CD8-positive, alpha-beta memory T cell (primary cell): ENCODE results near the gene KCNK7. TPM values are rescaled to one million over a fixed set of nuclear protein-coding genes. Genes with fewer than 3 reads are reported as not detected.

Experiments used
- CTCF ChIA-PET: fragments of 350-600 bp; sonication (Branson Sonifier 250); formaldehyde crosslinking; loops from one replicate; lab custom pipeline; 2021; ENCODE audit warnings: antibody characterized with exemption; lab: Charles Lee
- POLR2A ChIA-PET: fragments of 350-600 bp; sonication (Branson Sonifier 250); formaldehyde crosslinking; loops from one replicate; lab custom pipeline; 2021; ENCODE audit warnings: antibody characterized with exemption; lab: Charles Lee
- DNase-seq, 5 donors: peaks; one replicate each; pipeline versions ENCODE4 v3.0.0 to v3.0.0-alpha.2; 2020 to 2022; ENCODE audit warnings: mixed read lengths in 1 of 5
- H3K27ac ChIP-seq: one replicate; pipeline ENCODE4 v1.7.0; 2013; ENCODE audit warnings: low read depth, mild to moderate bottlenecking, low read length, moderate library complexity
- H3K27me3 ChIP-seq: 2 replicates; pipeline ENCODE4 v1.7.0; 2013; ENCODE audit warnings: low read length, mild to moderate bottlenecking; ENCODE audit not compliant: insufficient read depth, poor library complexity, severe bottlenecking
- H3K36me3 ChIP-seq: 2 replicates; pipeline ENCODE4 v1.7.0; 2013; ENCODE audit warnings: mild to moderate bottlenecking, low read length, moderate library complexity; ENCODE audit not compliant: insufficient read depth
- H3K4me1 ChIP-seq: 2 replicates; pipeline ENCODE4 v1.7.0; 2013; ENCODE audit warnings: mild to moderate bottlenecking, low read length, moderate library complexity; ENCODE audit not compliant: insufficient read depth
- H3K4me3 ChIP-seq: 2 replicates; pipeline ENCODE4 v1.7.0; 2013; ENCODE audit warnings: mild to moderate bottlenecking, low read length
- H3K9me3 ChIP-seq: 2 replicates; pipeline ENCODE4 v1.7.0; 2013; ENCODE audit warnings: mild to moderate bottlenecking, low read length
- H3K27ac Mint-ChIP-seq, 8 donors: one replicate each; pipeline ENCODE4 v1.8.0; 2020 to 2021; ENCODE audit warnings: mixed read lengths in 8 of 8, mild to moderate bottlenecking in 6 of 8, inconsistent platforms in 3 of 8, moderate library complexity in 3 of 8
- H3K27me3 Mint-ChIP-seq, 2 donors: one replicate each; pipeline ENCODE4 v1.8.0; 2020 to 2021; ENCODE audit warnings: mixed read lengths in 2 of 2, mild to moderate bottlenecking in 1 of 2, moderate library complexity in 1 of 2
- H3K36me3 Mint-ChIP-seq, 3 donors: one replicate each; pipeline ENCODE4 v1.8.0; 2020 to 2021; ENCODE audit warnings: mixed read lengths in 3 of 3, inconsistent platforms in 1 of 3, mild to moderate bottlenecking in 1 of 3
- H3K4me1 Mint-ChIP-seq, 3 donors: one replicate each; pipeline ENCODE4 v1.8.0; 2020 to 2021; ENCODE audit warnings: mixed read lengths in 3 of 3, inconsistent platforms in 1 of 3, mild to moderate bottlenecking in 1 of 3
- H3K4me3 Mint-ChIP-seq, 7 donors: one replicate each; pipeline ENCODE4 v1.8.0; 2020 to 2021; ENCODE audit warnings: mixed read lengths in 7 of 7, mild to moderate bottlenecking in 6 of 7, moderate library complexity in 4 of 7, inconsistent platforms in 2 of 7
- H3K9me3 Mint-ChIP-seq, 5 donors: one replicate each; pipeline ENCODE4 v1.8.0; 2020 to 2022; ENCODE audit warnings: mixed read lengths in 5 of 5, mild to moderate bottlenecking in 3 of 5, moderate library complexity in 2 of 5, inconsistent platforms in 1 of 5
- polyA plus RNA-seq: library from polyadenylated mRNA; unstranded; fragments of 300-500 nt; fragmentation: Illumina TruSeq; gene quantifications from one replicate; pipeline ENCODE4 v1.2.3, GENCODE V29; 2021
- total RNA-seq, 2 experiments: library from RNA; stranded (reverse); gene quantifications; one replicate each; pipeline ENCODE4 v1.2.3, GENCODE V29; 2021

The KCNK7 gene
- total and polyA plus RNA-seq, 3 experiments from 2014 or later: 0.59 to 0.64 TPM; not detected in 1

- CTCF ChIA-PET: interaction anchor here (0.8 to 2.4 kb wide), 13 partner anchors 10 to 204 kb away, joined by 3 to 18 read pairs (median 4); partner anchors contain the start of genes KAT5, PCNX3, RELA and SIPA1
- Mint-ChIP-seq H3K36me3 (peaks cover 0 to 91% (median 1%) of the 10 kb centered on the region in 3 donors), H3K9me3 (no peaks in the 10 kb centered on the region), H3K4me1 (peaks cover 4 to 14% (median 6%) of the 10 kb centered on the region in 3 donors), H3K4me3 (no peak overlapping the region), H3K27me3 (no peaks in the 10 kb centered on the region), H3K27ac (peak overlapping the region in 1 of 8 donors; percentile 71)
- Histone ChIP-seq H3K27ac (no peak overlapping the region), H3K9me3 (no peaks in the 10 kb centered on the region), H3K4me1 (peaks cover 7% of the 10 kb centered on the region), H3K27me3 (no peaks in the 10 kb centered on the region), H3K36me3 (peaks cover 46% of the 10 kb centered on the region), H3K4me3 (no peak overlapping the region)
- POLR2A ChIA-PET: interaction anchor here (1.0 to 1.3 kb wide), 2 partner anchors 14 to 28 kb away, joined by 3 to 6 read pairs; partner anchors contain the start of gene SIPA1
- no peak for DNase-seq
Observed at GRCh38 chr11:65624931-65625627, 29.5 kb upstream of the KCNK7 start.

- Mint-ChIP-seq H3K27me3 (no peaks in the 10 kb centered on the region), H3K4me3 (no peak overlapping the region), H3K4me1 (peaks cover 4 to 21% (median 6%) of the 10 kb centered on the region in 3 donors), H3K36me3 (peaks cover 0 to 90% (median 3%) of the 10 kb centered on the region in 3 donors), H3K27ac (peak overlapping the region in 1 of 8 donors; percentile 82), H3K9me3 (no peaks in the 10 kb centered on the region)
- peaks cover 7% of the 10 kb centered on the region for H3K4me1 ChIP-seq
- no peaks in the 10 kb centered on the region for H3K9me3 ChIP-seq
- H3K36me3 ChIP-seq: peaks cover 36% of the 10 kb centered on the region
- ChIA-PET POLR2A (interaction anchor here (0.6 kb wide), 2 partner anchors 9 to 26 kb away, joined by 3 to 4 read pairs; no protein-coding TSS in a partner anchor), CTCF (interaction anchor here (0.9 to 2.0 kb wide), 3 partner anchors 9 to 30 kb away, joined by 3 to 8 read pairs (median 4); partner anchors contain the start of gene PCNX3)
- H3K27ac ChIP-seq: no peak overlapping the region
- H3K4me3 ChIP-seq: no peak overlapping the region
- no peak for DNase-seq
- no peaks in the 10 kb centered on the region for H3K27me3 ChIP-seq
Observed at GRCh38 chr11:65623852-65624616, 28.4 kb upstream of the KCNK7 start.

DNA sequence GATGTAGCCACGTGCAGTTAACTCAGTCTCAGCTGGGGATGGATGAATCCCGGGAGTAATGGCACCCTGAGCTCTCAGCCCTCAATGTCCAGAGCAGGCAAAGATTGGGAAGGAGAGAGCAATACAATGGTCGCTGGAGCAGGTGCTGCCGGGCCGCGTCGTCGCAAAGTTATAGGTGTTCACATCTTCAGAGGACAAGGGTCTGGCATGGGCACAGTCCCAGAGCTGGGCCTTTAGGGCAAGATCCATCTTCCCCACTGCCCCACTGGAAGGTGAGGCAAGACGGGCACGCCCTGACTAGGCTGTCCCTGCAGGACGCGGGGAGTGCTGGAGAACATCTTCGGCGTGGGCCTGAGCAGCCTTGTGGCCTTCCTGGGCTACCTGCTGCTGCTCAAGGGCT, 27.6 kb upstream of the KCNK7 start:
- Mint-ChIP-seq H3K4me1 (peaks cover 4 to 25% (median 6%) of the 10 kb centered on the region in 3 donors), H3K4me3 (peak overlapping the region in 1 of 7 donors; percentile 34), H3K9me3 (no peaks in the 10 kb centered on the region), H3K27me3 (no peaks in the 10 kb centered on the region), H3K36me3 (peaks cover 0 to 90% (median 3%) of the 10 kb centered on the region in 3 donors), H3K27ac (peak overlapping the region in 2 of 8 donors; percentile 54 to 61)
- no peak overlapping the region for H3K4me3 ChIP-seq
- H3K9me3 ChIP-seq: no peaks in the 10 kb centered on the region
- no peaks in the 10 kb centered on the region for H3K27me3 ChIP-seq
- H3K4me1 ChIP-seq: peaks cover 7% of the 10 kb centered on the region
- H3K36me3 ChIP-seq: peaks cover 32% of the 10 kb centered on the region
- DNase-seq: no peak
- ChIA-PET POLR2A (interaction anchor here (1.0 kb wide), 1 partner anchor 10 kb away, joined by 4 read pairs; no protein-coding TSS in a partner anchor), CTCF (interaction anchor here (0.9 to 1.1 kb wide), 3 partner anchors 29 to 83 kb away, joined by 3 to 4 read pairs (median 3); no protein-coding TSS in a partner anchor)
- no peak overlapping the region for H3K27ac ChIP-seq

GRCh38 chr11:65622011-65622410, 26.4 kb upstream of the KCNK7 start:
- ChIA-PET CTCF (no interaction called here), POLR2A (no interaction called here)
- peaks cover 0 to 87% (median 3%) of the 10 kb centered on the region in 3 donors for H3K36me3 Mint-ChIP-seq
- peaks cover 29% of the 10 kb centered on the region for H3K36me3 ChIP-seq
- no peaks in the 10 kb centered on the region for H3K9me3 Mint-ChIP-seq
- no peak overlapping the region for H3K4me3 Mint-ChIP-seq
- no peak overlapping the region for H3K27ac ChIP-seq
- no peak overlapping the region for H3K4me3 ChIP-seq
- peak overlapping the region in 1 of 8 donors; percentile 61 for H3K27ac Mint-ChIP-seq
- no peak for DNase-seq
- peaks cover 13% of the 10 kb centered on the region for H3K4me1 ChIP-seq
- H3K4me1 Mint-ChIP-seq: peaks cover 6 to 34% (median 9%) of the 10 kb centered on the region in 3 donors
- H3K27me3 Mint-ChIP-seq: no peaks in the 10 kb centered on the region
- H3K9me3 ChIP-seq: no peaks in the 10 kb centered on the region
- no peaks in the 10 kb centered on the region for H3K27me3 ChIP-seq

GRCh38 chr11:65621460-65621859, 25.9 kb upstream of the KCNK7 start:
- H3K4me1 ChIP-seq: peaks cover 19% of the 10 kb centered on the region
- Mint-ChIP-seq H3K36me3 (peaks cover 0 to 87% (median 3%) of the 10 kb centered on the region in 3 donors), H3K4me1 (peaks cover 12 to 40% (median 14%) of the 10 kb centered on the region in 3 donors), H3K27me3 (no peaks in the 10 kb centered on the region), H3K9me3 (no peaks in the 10 kb centered on the region), H3K4me3 (no peak overlapping the region), H3K27ac (peak overlapping the region in 1 of 8 donors; percentile 61)
- peaks cover 26% of the 10 kb centered on the region for H3K36me3 ChIP-seq
- DNase-seq: no peak
- H3K27ac ChIP-seq: no peak overlapping the region
- H3K9me3 ChIP-seq: no peaks in the 10 kb centered on the region
- ChIA-PET POLR2A (no interaction called here), CTCF (no interaction called here)
- no peak overlapping the region for H3K4me3 ChIP-seq
- H3K27me3 ChIP-seq: no peaks in the 10 kb centered on the region

DNA sequence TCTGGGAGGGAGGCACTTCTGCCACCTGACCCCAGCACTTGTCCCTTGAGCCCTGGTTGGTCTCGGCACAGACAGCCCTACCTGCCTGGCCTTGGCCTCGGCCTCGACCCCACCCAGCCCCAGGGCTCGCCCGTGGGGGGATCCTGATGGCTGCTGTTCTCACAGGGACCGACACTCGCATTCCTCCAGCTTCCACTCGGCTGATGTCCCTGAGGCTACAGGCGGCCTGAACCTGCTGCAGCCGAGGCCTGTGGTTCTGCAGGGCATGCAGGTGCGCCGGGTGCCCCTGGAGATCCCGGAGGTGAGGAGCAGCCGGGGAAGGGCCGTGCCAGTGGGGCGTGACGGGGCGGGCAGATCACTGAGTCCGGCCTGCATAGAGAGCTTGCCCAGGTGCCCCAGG, 25.1 kb upstream of the KCNK7 start:
- Mint-ChIP-seq H3K4me1 (peaks cover 11 to 36% (median 14%) of the 10 kb centered on the region in 3 donors), H3K27me3 (no peaks in the 10 kb centered on the region), H3K4me3 (no peak overlapping the region), H3K36me3 (peaks cover 0 to 83% (median 3%) of the 10 kb centered on the region in 3 donors), H3K9me3 (no peaks in the 10 kb centered on the region), H3K27ac (peak overlapping the region in 1 of 8 donors; percentile 15)
- H3K9me3 ChIP-seq: no peaks in the 10 kb centered on the region
- H3K27ac ChIP-seq: no peak overlapping the region
- H3K36me3 ChIP-seq: peaks cover 24% of the 10 kb centered on the region
- POLR2A ChIA-PET: no interaction called here
- no peaks in the 10 kb centered on the region for H3K27me3 ChIP-seq
- no peak overlapping the region for H3K4me3 ChIP-seq
- CTCF ChIA-PET: no interaction called here
- no peak for DNase-seq
- peaks cover 14% of the 10 kb centered on the region for H3K4me1 ChIP-seq

DNA sequence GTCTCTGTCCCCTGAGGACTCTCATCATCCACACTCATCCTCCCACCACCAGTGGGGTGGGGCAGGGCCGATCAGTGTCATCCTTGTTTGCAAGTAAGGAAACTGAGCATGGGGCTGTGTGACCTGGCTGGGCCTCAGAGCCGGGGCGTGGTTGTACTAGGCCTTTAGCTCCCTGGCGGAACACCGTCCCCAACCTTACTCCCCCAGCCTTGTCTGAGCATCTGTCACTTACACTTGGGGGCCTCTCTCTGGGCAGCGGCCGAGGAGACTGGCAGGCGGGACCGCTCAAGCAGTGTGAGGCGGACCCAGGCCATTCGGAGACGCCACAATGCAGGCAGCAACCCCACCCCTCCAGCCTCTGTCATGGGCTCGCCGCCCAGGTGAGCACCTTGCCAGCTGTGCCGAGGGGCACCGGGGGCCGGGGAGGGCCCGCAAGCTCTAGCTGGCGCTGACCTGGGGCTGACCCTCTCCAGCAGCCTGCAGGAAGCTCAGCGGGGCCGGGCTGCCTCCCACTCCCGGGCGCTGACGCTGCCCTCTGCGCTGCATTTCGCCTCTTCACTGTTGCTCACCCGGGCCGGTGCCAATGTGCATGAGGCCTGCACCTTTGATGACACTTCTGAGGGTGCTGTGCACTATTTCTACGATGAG, 23.8 kb upstream of the KCNK7 start:
- Histone ChIP-seq H3K4me3 (no peak overlapping the region), H3K4me1 (peaks cover 14% of the 10 kb centered on the region), H3K9me3 (no peaks in the 10 kb centered on the region), H3K27ac (no peak overlapping the region), H3K36me3 (peaks cover 24% of the 10 kb centered on the region), H3K27me3 (no peaks in the 10 kb centered on the region)
- H3K4me3 Mint-ChIP-seq: peak overlapping the region in 2 of 7 donors; percentile 46 to 58
- H3K36me3 Mint-ChIP-seq: peaks cover 0 to 78% (median 3%) of the 10 kb centered on the region in 3 donors
- no peak for DNase-seq
- peak overlapping the region in 1 of 8 donors; percentile 38 for H3K27ac Mint-ChIP-seq
- H3K9me3 Mint-ChIP-seq: no peaks in the 10 kb centered on the region
- CTCF ChIA-PET: no interaction called here
- H3K4me1 Mint-ChIP-seq: peaks cover 11 to 36% (median 14%) of the 10 kb centered on the region in 3 donors
- H3K27me3 Mint-ChIP-seq: no peaks in the 10 kb centered on the region
- POLR2A ChIA-PET: no interaction called here
